Measurements from ENCODE around the gene FSTL1. TPM values are rescaled to one million over a fixed set of nuclear protein-coding genes. Genes with fewer than 3 reads are reported as not detected.
A peak's percentile ranks its signal among the peaks of the same experiment; 100 is the strongest.

FSTL1 gene
- total and polyA plus RNA-seq, 2 of the 8 experiments (the other 6 are each of a cell fraction or from before 2014, with no cell fraction given): 158 to 516 TPM

DNA sequence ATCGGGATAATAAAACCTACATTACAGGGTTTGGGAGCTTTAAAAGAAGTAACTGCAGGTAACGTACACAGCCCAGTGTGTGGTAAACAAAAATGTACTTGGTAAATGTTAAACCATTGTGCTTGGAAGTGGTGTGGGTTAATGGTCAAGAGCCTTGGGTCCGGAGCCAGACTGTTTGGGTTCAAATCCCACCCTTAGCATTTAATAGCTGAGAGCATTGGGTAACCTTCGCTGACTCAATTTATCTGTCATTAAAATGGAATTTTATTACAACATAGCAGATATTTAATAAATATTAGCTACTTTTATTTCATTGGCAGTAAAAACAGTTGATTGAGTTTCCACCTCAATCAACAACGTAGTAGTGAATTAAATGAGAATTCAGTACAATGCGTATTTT, 1.5 kb downstream of the FSTL1 start (continued):
- TF ChIP-seq TAF7 (optimal IDR thresholded peaks at IDR 0.05; ENCODE audit: borderline replicate concordance, low read depth, low read length): peak; percentile 7
